Measurements from ENCODE around the gene ADGRG4. TPM values are rescaled to one million over a fixed set of nuclear protein-coding genes. Genes with fewer than 3 reads are reported as not detected.
A peak's percentile ranks its signal among the peaks of the same experiment; 100 is the strongest.
"Not testable (repeated sequence)": the region's sequence is repeated elsewhere in the genome, so short reads cannot be mapped to it uniquely, and the experiment has no call there.

Gene ADGRG4, protein sequence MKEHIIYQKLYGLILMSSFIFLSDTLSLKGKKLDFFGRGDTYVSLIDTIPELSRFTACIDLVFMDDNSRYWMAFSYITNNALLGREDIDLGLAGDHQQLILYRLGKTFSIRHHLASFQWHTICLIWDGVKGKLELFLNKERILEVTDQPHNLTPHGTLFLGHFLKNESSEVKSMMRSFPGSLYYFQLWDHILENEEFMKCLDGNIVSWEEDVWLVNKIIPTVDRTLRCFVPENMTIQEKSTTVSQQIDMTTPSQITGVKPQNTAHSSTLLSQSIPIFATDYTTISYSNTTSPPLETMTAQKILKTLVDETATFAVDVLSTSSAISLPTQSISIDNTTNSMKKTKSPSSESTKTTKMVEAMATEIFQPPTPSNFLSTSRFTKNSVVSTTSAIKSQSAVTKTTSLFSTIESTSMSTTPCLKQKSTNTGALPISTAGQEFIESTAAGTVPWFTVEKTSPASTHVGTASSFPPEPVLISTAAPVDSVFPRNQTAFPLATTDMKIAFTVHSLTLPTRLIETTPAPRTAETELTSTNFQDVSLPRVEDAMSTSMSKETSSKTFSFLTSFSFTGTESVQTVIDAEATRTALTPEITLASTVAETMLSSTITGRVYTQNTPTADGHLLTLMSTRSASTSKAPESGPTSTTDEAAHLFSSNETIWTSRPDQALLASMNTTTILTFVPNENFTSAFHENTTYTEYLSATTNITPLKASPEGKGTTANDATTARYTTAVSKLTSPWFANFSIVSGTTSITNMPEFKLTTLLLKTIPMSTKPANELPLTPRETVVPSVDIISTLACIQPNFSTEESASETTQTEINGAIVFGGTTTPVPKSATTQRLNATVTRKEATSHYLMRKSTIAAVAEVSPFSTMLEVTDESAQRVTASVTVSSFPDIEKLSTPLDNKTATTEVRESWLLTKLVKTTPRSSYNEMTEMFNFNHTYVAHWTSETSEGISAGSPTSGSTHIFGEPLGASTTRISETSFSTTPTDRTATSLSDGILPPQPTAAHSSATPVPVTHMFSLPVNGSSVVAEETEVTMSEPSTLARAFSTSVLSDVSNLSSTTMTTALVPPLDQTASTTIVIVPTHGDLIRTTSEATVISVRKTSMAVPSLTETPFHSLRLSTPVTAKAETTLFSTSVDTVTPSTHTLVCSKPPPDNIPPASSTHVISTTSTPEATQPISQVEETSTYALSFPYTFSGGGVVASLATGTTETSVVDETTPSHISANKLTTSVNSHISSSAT (N-terminal part only)
- total RNA-seq = not detected

DNA sequence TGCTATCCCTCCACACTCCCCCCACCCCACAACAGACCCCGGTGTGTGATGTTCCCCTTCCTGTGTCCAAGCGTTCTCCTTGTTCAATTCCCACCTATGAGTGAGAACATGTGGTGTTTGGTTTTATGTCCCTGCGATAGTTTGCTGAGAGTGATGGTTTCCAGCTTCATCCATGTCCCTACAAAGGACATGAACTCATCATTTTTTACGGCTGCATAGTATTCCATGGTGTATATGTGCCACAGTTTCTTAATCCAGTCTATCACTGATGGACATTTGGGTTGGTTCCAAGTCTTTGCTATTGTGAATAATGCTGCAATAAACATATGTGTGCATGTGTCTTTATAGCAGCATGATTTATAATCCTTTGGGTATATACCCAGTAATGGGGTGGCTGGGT lies at the start of gene ADGRG4:
Gene ADGRG4 (plus strand): TSS at position 243 of the 400 bp plus-strand sequence. CDS start 7,815 bp downstream, outside the sequence.
- H3K4me1 Mint-ChIP-seq; POLR2A ChIA-PET; H3K4me3 Mint-ChIP-seq; H3K27ac Mint-ChIP-seq; DNase-seq; H3K36me3 Mint-ChIP-seq (ENCODE audit: low read depth); H3K27me3 Mint-ChIP-seq; CTCF ChIA-PET; H3K9me3 Mint-ChIP-seq: not testable (repeated sequence)

DNA sequence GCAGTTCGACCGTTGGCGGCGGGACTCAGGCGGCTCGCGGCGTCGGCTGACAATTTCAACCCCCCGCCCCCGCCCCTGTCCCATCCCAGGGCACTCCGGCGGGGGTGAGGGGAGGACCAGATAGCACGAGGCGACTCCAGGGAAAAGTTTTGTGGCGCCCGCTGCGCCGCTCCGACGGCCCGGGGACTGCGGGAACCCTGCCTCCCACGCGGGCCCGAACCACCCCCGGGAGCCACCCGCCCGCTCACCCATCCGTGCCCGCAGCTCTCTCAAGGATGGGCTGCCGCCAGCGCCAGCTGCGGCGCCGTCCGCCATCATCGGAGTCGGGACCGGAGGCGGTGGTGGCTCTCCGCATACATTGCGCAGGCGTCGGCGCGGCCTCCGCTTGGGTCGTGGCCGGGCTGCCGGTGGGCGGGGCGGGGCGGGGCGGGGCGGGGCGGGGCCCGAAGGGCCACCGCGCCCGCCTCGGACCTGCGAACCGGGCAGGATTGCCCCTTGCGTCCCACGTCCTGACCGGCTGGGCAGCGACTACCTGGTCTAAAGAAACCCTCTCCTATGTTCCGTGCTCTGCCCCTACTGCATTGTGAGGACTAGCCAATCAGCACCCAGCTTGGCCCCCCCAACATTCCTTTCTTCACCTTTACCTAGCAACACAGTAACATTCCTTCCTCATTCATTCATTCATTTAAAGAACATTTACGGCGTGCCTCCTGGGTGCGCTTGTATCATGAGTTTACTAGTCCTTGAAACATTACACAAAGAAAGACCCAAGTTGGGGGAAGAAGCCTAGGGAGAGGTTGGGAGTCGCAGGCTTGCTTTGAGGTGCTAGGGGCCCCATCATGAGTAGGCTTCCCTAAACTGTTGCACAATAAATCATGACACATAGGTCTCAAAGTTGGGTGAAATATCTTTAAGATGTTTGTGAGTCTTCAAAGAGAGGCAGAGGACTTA lies 49.4 kb upstream of the ADGRG4 start, which contains the start of gene MAP7D3:
Gene MAP7D3 (minus strand): TSS at position 360 of the 951 bp plus-strand sequence. CDS start 42 bp downstream, at position 318.
- no peaks in the 10 kb centered on the region for H3K9me3 Mint-ChIP-seq
- H3K4me3 Mint-ChIP-seq = peak within 1 kb of the TSS; percentile 82
- H3K4me1 Mint-ChIP-seq = peaks cover 8% of the 10 kb centered on the region
- ChIA-PET CTCF (no interaction called here), POLR2A (no interaction called here)
- no peaks in the 10 kb centered on the region for H3K27me3 Mint-ChIP-seq
- H3K36me3 Mint-ChIP-seq (ENCODE audit: low read depth) = no peaks in the 10 kb centered on the region
- DNase-seq = peak; percentile 67
- H3K27ac Mint-ChIP-seq = peak within 1 kb of the TSS; percentile 79

DNA sequence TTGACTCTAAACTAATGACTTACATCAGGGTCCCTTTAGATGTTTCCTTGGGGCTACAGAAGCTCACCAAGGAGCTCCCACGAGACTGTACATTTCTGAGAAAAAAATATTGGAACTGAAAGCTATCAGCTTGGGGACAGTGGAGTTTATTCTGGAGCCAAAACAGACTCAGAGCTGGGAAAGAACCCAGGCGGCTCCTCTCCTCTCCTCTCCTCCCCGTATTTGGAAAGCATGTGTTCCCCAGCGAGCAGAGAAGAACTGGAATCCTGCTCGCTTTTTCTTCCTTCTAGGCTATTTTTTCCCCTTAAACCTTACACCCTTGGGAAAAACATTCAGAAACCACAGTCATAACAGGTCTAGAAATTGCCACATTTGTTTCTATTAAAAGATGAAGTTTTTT lies 45.2 kb upstream of the ADGRG4 start:
- Mint-ChIP-seq H3K27ac (no peak overlapping the region), H3K27me3 (no peaks in the 10 kb centered on the region), H3K4me3 (no peak overlapping the region), H3K36me3 (ENCODE audit: low read depth) (no peaks in the 10 kb centered on the region), H3K9me3 (no peaks in the 10 kb centered on the region), H3K4me1 (peaks cover 22% of the 10 kb centered on the region)
- DNase-seq = no peak
- ChIA-PET POLR2A (no interaction called here), CTCF (interaction anchor here (0.6 to 1.6 kb wide), 2 partner anchors 9 to 14 kb away, joined by 4 to 6 read pairs; no protein-coding TSS in a partner anchor)

DNA sequence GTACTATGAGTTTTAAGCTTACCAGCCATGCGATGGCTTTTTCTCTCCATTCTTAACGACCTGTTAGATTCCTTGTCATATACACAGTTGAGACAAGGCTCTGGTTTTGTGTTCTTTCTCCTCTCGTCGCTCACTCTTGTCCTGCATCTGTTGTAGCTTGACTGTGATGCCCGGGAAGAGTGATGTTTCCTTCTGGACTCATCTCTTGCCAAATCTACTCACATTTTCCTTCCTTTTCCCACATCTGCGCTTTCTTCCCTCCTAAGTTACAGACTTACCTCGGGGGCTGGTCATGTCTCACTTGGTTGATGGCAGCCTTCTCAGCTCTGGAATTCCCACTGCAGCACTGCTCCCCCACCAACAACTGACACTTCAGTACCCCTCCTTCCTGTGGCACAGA lies 44.7 kb upstream of the ADGRG4 start:
- DNase-seq = no peak
- Mint-ChIP-seq H3K4me1 (peaks cover 23% of the 10 kb centered on the region), H3K4me3 (no peak overlapping the region), H3K27ac (no peak overlapping the region), H3K36me3 (ENCODE audit: low read depth) (no peaks in the 10 kb centered on the region), H3K27me3 (no peaks in the 10 kb centered on the region), H3K9me3 (no peaks in the 10 kb centered on the region)
- ChIA-PET POLR2A (no interaction called here), CTCF (interaction anchor here (0.6 to 1.6 kb wide), 3 partner anchors 8 to 248 kb away, joined by 3 to 6 read pairs (median 4); no protein-coding TSS in a partner anchor)

DNA sequence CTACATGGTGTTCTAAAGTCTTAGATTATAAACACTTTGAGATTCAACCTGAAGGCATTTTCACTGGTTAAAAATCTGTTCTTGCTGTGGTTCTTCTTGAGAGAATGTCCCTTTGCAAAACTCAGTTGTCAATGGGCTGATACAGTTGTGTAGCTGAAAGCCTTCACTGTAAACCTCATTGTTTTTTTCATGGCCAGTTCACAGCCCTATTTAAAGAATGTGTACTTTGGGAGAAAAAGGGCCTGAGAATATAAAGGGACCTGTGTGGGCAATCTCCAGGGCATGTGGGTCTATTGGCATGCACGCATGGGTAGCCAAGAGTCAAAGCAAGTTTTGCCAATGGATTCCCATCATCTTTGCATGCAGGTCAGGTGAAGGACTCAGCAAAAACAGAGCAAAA lies 41.8 kb upstream of the ADGRG4 start:
- H3K4me3 Mint-ChIP-seq = no peak overlapping the region
- peaks cover 19% of the 10 kb centered on the region for H3K4me1 Mint-ChIP-seq
- no peak overlapping the region for H3K27ac Mint-ChIP-seq
- no peaks in the 10 kb centered on the region for H3K9me3 Mint-ChIP-seq
- no peak for DNase-seq
- H3K36me3 Mint-ChIP-seq (ENCODE audit: low read depth) = no peaks in the 10 kb centered on the region
- ChIA-PET POLR2A (no interaction called here), CTCF (no interaction called here)
- no peaks in the 10 kb centered on the region for H3K27me3 Mint-ChIP-seq

DNA sequence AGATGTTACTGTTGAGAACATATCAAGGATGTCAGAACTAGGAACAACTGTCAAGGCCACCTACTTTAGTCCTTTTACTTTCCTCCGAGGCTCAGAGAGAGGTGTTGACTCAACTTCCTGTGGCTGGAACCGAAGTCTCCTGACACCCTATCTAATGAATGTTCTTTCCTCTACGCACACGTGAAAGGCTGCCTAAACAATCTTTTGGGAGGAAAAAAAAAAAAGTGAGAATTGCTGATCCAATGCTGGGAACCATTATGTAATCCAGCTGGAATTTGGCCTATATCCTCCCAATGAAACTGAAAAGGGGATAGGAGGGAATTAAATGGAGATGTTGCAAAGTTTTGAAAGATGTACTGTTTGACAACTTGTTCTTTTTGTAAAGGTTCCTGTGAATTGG lies 41.2 kb upstream of the ADGRG4 start:
- H3K4me3 Mint-ChIP-seq = no peak overlapping the region

DNA sequence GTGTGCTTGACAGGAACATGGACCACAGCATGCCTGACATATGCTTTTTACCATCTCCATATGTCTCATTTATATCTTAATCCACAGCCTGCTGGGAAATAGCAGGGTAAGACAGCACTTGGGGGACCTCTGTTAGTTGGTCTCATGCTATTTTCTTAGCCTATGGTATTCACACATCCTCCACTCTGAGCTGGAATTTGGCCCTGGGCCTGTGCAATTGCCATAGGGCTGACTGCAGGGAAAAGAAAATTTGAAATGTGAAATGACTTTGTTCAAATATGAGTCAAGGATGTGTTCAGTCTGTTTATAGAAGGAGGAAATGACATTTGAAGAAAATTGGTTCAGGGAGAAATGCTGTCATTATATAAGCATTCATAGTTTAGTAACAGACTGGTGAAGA lies 40.0 kb upstream of the ADGRG4 start:
- ChIA-PET CTCF (no interaction called here), POLR2A (no interaction called here)
- H3K27ac Mint-ChIP-seq = no peak overlapping the region
- no peaks in the 10 kb centered on the region for H3K27me3 Mint-ChIP-seq
- no peaks in the 10 kb centered on the region for H3K36me3 Mint-ChIP-seq (ENCODE audit: low read depth)
- no peak for DNase-seq
- H3K9me3 Mint-ChIP-seq = no peaks in the 10 kb centered on the region
- H3K4me1 Mint-ChIP-seq = peaks cover 19% of the 10 kb centered on the region
- no peak overlapping the region for H3K4me3 Mint-ChIP-seq

More for the DNA sequence above, 41.2 kb upstream of the ADGRG4 start:
- CTCF ChIA-PET = interaction anchor here (0.6 kb wide), 1 partner anchor 432 kb away, joined by 5 read pairs; no protein-coding TSS in a partner anchor
- DNase-seq = peak; percentile 12
- H3K27ac Mint-ChIP-seq = no peak overlapping the region
- POLR2A ChIA-PET = no interaction called here
- no peaks in the 10 kb centered on the region for H3K9me3 Mint-ChIP-seq
- H3K36me3 Mint-ChIP-seq (ENCODE audit: low read depth) = no peaks in the 10 kb centered on the region
- H3K4me1 Mint-ChIP-seq = peaks cover 19% of the 10 kb centered on the region
- H3K27me3 Mint-ChIP-seq = no peaks in the 10 kb centered on the region

DNA sequence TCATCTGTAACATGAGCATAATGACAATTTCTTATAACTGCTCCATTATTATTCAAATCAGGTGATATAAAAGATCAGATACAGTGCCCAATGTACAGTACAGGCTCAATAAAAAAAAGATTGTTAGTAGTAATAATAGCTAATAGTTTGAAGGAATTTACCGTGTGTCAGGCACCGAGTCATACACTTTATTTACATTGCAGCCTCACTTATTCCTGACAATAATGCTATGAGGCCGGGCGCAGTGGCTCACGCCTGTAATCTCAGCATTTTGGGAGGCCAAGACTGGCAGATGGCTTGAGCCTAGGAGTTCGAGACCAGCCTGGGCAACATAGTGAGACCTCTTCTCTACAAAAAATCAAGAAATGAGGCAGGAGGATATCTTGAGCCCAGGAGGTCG lies 39.4 kb upstream of the ADGRG4 start:
- Mint-ChIP-seq H3K4me3 (no peak overlapping the region), H3K9me3 (no peaks in the 10 kb centered on the region), H3K36me3 (ENCODE audit: low read depth) (no peaks in the 10 kb centered on the region), H3K4me1 (peaks cover 19% of the 10 kb centered on the region), H3K27me3 (no peaks in the 10 kb centered on the region), H3K27ac (no peak overlapping the region)
- CTCF ChIA-PET = no interaction called here
- POLR2A ChIA-PET = no interaction called here
- no peak for DNase-seq

DNA sequence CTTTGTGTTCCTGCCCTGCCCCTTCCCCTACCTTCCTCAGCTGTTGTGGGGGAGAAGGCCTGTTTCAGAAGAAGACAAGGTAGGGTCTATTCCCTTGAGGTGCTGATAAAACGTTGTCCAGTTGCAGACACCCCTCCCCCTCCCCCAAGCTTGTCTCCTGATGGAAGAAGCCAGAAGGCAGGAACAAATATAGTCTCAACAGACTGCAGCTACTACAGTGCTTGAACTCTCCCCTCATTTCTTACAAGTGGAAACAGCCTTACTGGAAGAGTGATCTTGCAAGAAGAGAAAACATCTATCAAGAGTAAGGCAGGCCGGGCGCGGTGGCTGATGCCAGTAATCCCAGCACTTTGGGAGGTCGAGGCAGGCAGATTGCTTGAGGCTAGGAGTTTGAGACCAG lies 38.5 kb upstream of the ADGRG4 start:
- Mint-ChIP-seq H3K27ac (no peak overlapping the region), H3K4me3 (no peak overlapping the region), H3K36me3 (ENCODE audit: low read depth) (no peaks in the 10 kb centered on the region), H3K9me3 (no peaks in the 10 kb centered on the region), H3K4me1 (peaks cover 19% of the 10 kb centered on the region), H3K27me3 (no peaks in the 10 kb centered on the region)
- POLR2A ChIA-PET = no interaction called here
- no peak for DNase-seq
- CTCF ChIA-PET = no interaction called here

DNA sequence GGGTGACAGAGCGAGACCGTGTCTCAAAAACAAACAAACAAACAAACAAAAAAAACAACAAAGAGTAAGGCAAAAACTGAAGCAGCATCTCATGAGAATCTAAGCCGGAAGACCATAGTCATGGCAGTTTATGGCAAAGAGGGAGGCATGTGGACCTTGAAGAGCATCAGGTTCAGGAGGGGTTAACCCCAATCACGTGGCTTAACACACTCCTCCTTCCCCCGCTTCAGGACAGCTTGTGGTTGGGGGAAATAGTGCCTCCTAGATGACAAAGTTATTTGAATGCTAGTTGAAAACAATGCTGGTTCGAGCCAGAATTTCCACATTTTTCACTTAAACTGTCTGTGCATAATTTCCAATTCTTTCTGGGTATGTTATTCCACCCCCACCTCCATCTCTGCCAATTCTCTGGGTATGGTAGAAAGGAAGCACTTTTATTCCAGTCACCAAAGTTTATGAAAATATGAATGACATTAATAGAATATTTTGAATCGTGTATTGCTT lies 37.9 kb upstream of the ADGRG4 start:
- CTCF ChIA-PET = no interaction called here
- no peak for DNase-seq
- H3K36me3 Mint-ChIP-seq (ENCODE audit: low read depth) = no peaks in the 10 kb centered on the region
- peak overlapping the region; percentile 73 for H3K27ac Mint-ChIP-seq
- no peaks in the 10 kb centered on the region for H3K27me3 Mint-ChIP-seq
- no peaks in the 10 kb centered on the region for H3K9me3 Mint-ChIP-seq
- H3K4me1 Mint-ChIP-seq = peaks cover 19% of the 10 kb centered on the region
- POLR2A ChIA-PET = no interaction called here
- H3K4me3 Mint-ChIP-seq = no peak overlapping the region

DNA sequence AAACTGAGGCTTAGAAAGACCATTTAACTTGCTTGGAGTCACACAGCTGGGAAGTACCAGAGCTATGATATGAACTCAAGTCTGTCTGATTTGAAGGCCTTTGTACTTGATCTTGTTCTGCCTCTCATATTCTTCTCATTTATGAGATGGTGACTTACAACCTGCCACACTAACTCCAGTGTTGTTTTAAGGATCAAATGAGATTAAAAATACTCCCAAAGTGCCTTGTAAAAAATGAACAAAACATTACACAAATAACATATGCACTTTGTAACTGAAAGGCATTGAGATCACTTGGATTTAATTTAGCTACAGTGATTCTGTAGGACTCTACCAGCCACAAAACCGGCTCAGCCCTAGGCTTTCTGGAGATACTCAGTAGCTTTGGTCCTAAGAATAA lies 33.9 kb upstream of the ADGRG4 start:
- POLR2A ChIA-PET = no interaction called here
- H3K4me1 Mint-ChIP-seq = peaks cover 1% of the 10 kb centered on the region

More for the DNA sequence above, 33.9 kb upstream of the ADGRG4 start:
- Mint-ChIP-seq H3K27me3 (no peaks in the 10 kb centered on the region), H3K9me3 (no peaks in the 10 kb centered on the region), H3K27ac (no peak overlapping the region), H3K4me3 (no peak overlapping the region), H3K36me3 (ENCODE audit: low read depth) (no peaks in the 10 kb centered on the region)
- CTCF ChIA-PET = no interaction called here
- DNase-seq = no peak
